Activated gamma-delta T cell (primary cell): ENCODE measurements around the gene FASN.

ENCODE experiments used
- DNase-seq: peaks from one replicate; lab custom pipeline; 2025; lab: John Stamatoyannopoulos, UW

The FASN gene

DNA sequence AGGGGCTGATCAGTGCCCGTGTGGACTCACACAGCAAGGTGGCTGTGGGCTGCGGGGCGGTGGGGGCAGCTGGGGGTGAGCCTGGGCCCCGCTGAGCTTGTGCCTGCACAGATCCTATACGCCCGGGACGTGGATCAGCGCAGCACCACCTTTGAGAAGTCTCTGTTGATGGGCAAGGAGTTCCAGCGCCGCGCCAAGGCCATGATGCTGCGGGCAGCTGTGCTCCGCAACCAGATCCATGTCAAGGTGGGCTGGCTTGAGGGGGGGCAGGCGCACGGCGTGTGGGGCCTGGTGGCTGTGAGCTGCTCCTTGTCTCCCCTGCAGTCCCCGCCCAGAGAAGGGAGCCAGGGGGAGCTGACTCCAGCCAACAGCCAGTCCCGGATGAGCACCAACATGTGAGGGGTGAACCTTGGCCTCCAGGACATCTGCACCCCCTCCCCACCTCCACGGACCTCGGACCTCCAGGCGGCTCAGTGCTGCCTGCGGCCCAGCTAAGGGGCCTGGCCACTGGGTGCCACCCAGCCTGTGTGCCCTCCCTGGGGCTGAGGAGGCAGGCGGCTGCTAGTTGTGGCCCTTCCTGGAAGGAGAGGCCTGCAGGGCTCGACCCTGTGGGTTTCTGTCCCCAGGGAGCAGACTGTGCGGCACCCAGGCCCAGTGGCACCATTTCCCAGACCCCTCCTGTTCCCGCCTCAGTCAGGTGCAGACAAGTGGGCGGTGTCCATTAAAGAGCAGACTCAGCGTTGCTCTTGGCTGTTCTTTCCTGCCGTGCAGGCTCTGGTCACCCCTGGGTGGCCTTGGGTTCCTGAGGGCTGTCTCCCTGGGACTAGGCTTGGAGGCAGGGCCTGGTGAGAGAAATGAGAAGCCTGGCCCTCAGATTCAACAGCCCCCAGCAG is 41.1 kb downstream of the FASN start:
- no peak for DNase-seq

DNA sequence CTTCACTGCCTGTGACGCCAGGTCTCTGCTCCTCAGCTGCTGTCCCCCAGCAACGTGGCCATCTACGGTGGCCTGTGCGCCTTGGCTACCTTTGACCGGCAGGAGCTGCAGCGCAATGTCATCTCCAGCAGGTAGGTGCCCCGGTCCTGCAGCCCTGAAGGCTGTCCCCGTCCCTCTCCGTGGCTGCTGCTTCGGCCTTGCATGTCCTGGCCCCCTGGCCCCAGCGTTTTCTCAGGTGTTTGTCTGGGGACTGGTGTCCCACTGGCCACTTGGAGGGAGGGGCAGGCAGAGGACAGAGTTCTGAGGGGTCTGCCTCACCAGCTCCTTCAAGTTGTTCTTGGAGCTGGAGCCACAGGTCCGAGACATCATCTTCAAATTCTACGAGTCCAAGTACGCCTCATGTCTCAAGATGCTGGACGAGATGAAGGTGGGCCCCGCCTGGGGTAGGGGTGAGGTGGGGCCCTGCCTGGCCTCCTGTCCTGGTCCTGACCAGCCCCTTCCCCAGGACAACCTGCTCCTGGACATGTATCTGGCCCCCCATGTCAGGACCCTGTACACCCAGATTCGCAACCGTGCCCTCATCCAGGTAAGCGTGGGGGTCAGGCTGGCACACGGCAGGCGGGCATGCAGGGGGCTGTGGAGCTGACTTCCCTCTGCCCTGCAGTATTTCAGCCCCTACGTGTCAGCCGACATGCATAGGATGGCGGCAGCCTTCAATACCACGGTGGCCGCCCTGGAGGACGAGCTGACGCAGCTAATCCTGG is 41.9 kb downstream of the FASN start:
- no peak for DNase-seq

DNA sequence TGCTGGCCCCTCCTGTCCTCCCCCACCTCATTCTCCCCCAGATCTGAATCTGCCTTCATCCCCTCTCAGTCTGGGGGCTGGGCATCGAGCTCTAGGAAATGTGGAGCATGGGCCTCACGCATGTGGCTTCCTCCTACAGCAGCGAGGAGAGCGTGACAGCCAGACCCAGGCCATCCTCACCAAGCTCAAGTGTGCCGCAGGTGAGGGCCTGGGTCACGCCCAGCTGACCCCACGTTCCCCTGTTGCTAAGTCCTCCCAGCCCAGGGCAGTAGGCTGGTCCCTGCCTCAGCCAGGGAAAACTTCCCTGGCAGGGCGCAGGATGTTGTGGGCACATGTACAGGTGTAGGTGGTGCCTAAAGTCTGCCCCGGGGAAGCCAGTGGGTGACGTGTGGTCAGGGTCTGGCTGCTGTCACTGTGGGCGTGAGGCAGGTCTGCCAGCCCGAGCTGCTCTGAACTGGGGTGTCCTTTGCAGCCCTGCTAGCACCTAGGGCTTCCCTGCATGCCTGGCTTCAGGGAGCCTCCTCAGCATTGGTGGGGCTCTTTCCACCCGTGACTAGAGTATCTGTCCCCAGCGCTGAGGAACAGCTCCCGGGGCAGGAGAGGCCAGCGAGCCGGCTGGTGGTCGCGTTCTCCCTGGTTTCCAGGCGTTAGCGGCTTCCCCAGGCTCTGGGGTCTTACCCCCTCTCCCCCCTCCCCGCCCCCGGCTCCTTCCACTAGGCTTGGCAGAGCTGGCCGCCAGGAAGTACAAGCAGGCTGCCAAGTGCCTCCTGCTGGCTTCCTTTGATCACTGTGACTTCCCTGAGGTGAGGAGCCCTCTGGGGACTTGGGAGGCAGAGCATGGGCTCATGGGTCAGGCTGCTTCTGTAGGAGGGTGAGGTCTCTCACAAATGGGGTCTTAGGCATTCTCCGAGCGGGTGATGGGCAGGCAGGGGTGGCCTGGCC is 42.7 kb downstream of the FASN start:
- no peak for DNase-seq

DNA sequence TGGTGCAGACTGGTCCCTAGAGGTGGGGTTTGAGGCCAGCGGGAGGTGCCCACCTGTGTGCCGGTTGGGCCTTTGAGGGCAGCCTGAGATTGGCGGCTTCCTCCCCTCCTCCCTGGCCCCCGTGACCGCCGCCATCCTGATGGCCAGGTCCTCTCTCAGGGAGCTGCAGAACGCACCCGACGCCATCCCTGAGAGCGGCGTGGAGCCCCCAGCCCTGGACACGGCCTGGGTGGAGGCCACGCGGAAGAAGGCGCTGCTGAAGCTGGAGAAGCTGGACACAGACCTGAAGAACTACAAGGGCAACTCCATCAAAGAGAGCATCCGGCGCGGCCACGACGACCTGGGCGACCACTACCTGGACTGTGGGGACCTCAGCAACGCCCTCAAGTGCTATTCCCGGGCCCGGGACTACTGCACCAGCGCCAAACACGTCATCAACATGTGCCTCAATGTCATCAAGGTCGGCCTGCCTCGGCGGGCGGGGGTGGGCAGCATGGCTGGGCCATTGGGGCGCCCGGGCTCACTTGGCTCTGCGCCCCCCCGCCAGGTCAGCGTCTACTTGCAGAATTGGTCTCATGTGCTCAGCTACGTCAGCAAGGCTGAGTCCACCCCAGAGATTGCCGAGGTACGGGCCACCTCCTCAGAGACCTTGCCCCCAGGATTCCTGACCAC is 43.5 kb downstream of the FASN start:
- DNase-seq, result no peak

DNA sequence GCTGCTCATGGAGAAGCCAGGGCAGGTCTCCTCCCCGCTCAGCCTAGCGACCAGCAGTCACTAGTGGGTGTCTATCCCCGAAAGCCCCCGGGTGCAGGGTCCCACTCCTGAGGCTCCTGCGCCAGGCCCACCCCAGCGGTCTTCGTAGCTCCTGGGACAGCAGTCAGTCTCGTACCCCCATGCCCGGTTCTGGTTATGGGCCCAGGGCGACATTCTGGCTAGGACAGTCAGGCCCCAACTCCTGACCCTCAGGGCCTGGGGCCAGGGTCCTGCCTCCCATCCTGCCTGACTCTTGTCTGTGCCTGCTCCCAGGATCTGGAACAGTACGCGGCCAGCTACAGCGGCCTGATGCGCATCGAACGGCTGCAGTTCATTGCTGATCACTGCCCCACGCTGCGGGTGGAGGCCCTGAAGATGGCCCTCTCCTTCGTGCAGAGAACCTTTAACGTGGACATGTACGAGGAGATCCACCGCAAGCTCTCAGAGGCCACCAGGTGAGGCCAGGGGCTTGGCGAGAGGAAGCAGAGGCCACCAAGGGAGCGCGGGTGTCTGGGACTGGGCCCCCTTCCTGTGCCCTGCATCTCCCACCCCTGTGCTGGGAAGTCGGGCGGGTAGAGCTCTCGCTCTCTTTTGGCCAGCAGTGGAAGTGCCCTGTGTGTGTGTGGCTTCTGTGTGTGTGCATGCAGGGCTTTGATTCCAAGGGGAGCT is 44.3 kb downstream of the FASN start:
- DNase-seq, result no peak

DNA sequence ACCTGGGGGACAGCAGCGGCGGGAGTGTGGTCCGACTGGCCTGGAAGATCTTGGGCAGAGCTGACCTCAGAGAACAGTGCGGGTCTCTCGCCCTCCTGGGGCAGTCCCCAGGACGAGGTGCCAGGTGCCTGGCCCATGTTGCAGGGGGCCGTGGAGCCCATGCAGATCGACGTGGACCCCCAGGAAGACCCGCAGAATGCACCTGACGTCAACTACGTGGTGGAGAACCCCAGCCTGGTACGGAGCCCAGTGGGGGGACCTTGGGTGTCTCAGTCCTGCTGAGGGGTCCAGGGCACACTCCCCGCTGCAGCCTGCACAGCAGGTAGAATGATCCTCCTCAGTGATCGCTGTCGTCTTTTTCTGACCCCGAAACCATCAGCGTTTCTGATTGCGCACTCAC is 44.9 kb downstream of the FASN start:
- no peak for DNase-seq

DNA sequence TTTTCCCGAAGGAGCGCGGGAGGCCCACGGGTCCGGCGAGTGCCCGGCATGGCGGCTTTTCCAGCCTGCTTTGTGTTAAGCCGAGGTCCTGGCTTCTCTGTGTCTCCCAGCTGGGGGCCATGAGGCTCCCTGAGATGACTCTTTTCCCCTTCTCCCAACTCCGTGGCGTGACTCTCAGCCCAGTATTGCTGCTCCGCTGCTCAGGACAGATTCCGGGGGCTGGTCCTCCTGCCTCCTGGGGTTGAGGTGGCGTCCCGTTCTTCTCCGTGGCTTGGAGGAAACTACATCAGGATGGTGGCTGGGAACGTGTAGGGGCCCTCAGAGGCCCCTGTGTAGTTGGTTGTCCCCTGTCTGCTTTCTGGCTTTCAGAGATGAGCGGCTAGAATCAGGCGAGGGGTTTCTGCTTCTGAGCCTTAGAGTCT is 45.4 kb downstream of the FASN start:
- no peak for DNase-seq

DNA sequence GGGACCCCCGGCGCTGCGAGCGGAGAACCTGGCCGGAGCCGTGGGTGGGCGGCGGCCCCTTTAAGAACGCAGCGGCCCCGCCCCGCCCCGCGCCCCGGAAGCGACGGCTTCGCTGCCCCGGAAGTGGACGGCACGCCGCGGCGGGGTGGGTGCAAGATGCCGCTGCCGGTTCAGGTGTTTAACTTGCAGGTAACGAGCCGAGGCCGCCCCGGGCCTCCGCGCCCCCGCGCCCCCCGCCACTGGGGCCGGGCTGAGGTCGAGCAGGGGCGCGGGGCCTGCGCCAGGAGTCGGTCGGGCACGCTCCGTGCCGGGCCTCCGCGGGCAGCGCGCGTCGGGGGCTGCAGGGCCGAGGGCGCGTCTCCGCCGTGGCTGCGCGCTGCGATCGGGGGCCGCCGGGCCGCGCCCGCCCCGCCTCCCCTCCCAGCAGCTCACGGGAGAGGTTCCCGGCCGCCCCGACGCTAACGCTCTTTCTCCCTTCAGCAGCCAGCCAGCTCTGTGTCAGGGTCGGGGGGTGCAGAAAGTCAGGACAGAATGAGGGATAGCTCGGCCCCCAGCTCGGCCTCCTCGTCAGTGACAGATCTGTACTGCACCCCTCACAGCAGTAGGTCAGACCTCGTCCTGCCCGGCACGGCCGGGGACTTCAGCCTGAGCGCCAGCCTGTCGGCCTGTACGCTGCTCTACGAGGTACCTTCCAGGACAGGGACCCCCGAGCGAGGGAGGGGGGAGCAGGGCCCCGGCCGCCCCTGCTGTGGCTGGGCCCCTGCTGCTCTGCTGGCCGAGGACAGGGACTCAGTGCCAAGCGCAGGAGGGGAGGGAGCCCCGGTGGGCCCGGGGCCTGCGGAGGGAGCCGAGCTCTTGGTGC is 46.0 kb downstream of the FASN start, which contains the start of the genes GPS1 and RFNG:
Gene GPS1 (plus strand): TSS at position 123 of the 862 bp plus-strand sequence. CDS start 34 bp downstream, at position 157.
Gene RFNG (minus strand): TSS at position 36 of the 862 bp plus-strand sequence. CDS start 45 bp downstream, outside the sequence.
- DNase-seq, result peak; percentile 70

DNA sequence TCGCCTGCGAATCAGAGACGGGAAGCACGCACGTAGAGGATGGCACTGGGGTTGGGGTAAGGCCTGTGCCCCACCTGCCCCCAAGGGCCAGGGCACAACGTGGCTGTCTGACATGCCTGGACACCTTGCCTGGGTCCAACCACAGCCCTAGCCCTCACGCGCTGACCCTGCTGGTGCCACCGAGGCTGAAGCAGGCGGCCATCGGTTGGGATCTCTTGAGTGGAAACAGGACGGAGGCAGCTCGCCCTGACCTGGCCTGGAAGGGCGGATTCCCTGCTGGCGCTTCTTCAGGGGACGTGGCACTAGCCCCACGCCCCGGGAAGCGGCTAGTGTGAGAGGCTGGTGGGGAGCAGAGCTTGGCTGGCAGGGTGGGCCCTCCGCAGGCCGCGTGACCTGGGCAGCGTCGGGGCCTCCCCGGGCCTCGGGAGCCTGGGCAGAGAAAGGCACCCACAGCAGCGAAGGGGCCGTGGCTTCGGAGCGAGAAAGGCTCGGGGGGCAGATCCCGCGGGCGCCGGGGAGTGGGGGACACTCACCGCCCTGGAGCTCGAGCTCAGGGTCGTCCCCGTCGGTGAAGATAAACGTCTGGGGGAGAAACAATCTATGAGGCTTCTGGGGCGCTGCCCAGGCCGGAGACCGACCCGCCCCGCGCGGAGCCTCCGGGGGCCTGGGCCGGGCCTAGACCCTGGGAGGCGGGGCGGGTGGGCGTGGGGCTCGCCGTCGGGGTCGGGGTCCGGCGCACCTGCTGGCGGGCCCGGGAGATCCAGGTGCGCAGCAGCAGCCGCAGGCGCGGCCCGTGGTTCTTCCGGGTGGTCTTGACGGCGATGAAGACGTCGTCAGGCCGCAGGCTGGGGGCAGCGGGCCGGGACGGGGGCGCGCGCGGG is 47.0 kb downstream of the FASN start:
- DNase-seq, result no peak

DNA sequence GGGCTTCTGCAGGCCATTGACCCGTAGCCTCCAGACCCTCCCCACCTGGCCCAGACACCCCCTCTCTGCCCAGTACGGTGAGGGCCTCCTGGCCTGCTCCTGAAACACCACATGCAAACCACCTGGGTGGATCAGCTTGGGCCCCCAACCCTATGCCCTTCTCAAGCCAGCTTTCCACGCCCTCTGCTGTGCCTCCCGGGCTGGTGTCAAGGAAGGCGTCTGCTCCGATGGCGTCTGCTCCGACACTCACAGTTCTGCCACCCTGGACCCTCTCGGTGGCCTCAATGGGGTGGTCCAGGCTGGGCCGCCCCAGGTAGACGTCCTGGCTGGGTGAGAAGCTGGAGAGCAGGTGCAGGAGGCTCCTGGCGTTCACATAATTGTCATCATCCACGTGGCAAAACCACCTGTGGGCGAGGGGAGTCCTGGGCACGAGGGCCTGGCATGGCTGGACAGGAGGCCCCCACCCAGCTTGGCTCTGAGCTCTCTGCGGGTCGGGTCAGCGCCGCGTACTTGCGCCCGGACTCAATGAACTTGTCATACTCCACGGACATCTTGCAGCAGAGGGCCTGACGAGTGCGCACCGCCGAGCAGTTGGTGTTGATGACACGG is 47.8 kb downstream of the FASN start:
- no peak for DNase-seq

DNA sequence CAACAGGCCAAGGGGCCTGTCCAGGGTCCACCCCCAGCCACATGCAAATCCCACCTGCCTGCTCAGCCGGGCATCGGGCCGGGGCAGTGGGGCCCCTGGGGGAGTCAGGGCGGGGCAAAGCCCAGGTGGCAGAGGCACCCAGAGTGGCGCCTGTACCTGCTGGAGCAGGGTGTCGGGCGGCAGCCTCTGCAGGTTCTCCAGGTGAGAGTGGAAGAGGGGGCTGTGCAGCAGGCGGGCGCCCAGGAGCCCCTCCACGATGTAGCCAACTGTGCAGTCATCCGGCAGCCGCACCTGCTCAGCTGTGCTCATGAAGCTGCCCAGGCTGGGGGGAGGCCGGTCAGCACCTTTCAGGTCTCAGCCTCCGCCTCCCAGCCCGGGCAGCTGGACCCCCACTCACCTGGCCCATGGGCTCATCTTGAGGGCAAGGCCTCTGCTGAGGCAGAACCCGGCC is 48.5 kb downstream of the FASN start:
- no peak for DNase-seq

DNA sequence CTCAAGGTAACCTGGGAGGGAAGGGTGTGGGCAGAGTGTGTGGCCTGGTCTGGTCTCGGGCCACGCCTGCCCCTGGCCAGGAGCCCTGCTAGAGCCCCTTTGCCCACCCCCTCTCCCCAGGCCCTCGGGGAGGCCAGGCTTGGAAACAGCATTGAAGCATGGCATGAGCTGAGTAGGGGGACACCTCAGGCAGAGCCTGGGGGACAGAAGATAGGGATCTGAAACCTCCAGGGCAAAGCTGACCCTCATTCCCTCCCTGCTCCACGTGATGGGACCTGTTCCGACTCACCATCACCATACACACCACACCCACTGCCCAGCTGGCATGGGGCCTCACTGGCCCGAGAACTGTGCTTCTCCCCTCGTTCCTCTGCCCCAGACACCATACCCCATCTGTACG is 48.9 kb downstream of the FASN start:
- no peak for DNase-seq

DNA sequence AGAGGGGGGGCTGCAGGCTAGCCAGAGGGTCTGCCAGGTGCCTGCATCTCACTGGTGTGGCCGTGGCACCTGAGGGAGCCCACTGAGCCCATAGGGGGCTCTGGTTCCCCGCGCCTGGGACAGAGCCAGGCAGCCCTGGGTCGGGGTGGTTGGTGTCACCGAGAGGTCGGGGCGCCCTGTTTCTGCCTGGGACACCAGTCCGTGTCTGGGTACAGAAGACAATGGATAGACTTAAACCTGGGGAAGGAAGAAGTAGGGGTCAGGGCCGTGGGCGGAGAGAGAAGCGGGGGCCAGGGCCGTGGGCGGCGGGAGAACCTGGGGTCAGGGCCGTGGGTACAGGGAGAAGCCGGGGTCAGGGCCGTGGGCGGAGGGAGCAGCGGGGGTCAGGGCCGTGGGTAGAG is 49.5 kb downstream of the FASN start:
- DNase-seq, result no peak

DNA sequence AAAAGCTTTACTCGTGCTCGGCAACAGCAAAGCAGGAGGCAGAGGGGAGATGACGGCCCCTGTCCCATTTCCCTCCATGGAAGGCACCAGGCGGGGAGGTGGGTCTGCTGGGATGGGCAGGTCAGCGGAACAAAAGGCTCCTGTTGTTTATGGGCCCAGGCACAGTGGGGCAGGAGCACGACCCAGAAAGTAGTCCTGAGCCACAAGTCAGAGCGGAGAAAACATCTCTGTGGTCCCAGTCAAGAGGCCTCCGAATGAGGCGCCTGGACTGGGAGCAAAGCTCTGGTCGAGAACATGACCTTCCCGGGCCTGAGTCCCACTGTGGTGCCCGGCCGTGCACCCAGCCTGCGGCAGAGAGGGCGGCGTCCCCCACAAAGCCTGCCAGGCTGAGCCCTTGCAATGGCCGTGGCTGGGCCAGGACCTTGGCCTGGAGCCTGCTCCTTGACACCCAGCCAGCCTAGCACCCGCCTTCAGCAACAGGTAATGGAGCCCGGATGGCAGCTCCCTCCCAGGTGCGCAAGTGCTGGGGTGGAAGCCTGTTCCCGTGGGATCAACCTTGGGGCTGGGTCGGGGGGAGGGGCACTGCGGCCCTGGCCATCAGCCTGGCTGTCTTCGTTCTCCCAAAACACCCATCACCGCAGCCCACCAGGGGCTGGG is 50.0 kb downstream of the FASN start:
- DNase-seq, result no peak

DNA sequence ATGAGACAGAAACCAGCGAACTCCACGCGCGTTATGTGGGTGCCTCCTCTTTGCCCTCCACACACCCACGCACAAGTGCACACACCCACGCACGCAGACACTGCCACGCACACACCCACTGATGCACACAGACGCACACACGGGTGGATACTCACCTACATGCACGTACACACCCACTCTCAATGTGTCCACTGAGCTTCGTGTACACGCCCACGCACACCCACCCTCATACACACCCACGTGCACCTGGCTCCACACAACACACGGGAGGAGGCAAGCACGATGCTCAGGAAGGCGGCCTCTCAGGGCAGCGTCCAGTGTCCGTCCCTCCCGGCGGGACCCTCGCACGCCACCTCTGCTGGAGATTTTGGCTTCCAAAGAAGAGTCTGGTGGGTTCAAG is 50.7 kb downstream of the FASN start:
- no peak for DNase-seq

DNA sequence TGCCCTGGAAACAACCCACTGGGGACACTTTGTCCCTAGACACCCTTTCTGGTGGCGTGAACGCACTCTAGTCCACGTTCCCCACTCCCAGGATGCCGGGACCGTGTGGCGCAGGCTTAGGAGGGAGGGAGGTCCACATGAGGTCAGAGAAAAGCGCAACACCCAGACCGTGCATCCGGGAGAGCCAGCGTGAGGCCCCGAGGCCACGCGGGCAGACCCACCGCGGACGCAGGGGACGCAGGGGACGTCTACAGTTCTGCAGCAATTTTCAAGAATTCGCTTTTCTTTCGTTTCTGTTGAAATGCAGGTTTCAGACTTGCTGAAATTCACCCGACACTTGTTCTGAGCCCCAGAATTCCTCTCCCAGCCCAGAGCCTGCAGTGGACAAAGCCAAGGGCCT is 51.1 kb downstream of the FASN start:
- DNase-seq, result no peak

DNA sequence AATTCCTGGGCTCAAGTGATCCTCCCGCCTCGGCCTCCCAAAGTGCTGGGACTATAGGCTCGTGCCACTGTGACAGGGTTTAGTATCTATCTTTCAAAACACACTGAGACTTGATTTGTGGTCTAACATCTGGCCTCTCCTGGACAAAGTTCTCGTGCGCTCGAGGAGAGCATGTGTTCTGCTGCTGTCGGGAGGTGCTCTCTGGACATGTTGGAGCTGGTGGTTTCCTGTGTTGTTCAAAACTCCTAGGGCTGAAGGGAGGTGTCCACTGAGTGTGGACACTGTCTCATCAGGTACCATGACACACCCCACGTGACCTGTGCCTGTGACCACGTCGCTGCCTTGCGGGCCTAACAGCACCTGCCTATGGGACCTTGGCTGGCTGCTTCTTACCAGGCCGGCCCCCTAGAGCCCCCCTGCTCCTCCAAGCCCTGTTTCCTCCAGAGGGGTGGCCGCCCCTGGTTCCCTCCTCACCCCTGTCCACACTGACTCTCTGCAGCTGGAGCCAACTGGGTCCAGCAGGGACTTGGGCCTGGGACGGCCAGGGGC is 52.0 kb downstream of the FASN start:
- DNase-seq, result no peak
